SK-N-SH (cell line): ENCODE results near the gene IDUA. TPM values are rescaled to one million over a fixed set of nuclear protein-coding genes. Genes with fewer than 3 reads are reported as not detected.
A peak's percentile ranks its signal among the peaks of the same experiment; 100 is the strongest.

Source experiments
- CTCF ChIA-PET: fragments of 300-600, 350-600 bp; formaldehyde crosslinking; extraction: SDS; loops from one replicate; lab custom pipeline; 2021; lab: Yijun Ruan, JAX
- POLR2A ChIA-PET: fragments of 350-600 bp; sonication (Branson Sonifier 250); formaldehyde crosslinking; extraction: SDS; loops from one replicate; lab custom pipeline; 2020; ENCODE audit warnings: antibody characterized with exemption, inconsistent platforms; lab: Yijun Ruan, JAX
- DNase-seq: peaks from one replicate; pipeline ENCODE4 v3.0.0; 2012
- H2AFZ ChIP-seq: fragments of 200-600 bp; sonication (generic); 2 replicates; pipeline ENCODE4 v1.8.1; 2016; ENCODE audit warnings: antibody characterized with exemption, mild to moderate bottlenecking, low read depth
- H3F3A ChIP-seq: fragments of 200-600 bp; sonication (generic); replicated peaks from 2 replicates; pipeline ENCODE3; 2016; ENCODE audit warnings: antibody characterized with exemption, mild to moderate bottlenecking; ENCODE audit not compliant: insufficient read depth
- H3K27ac ChIP-seq, 2 experiments: fragments of 200-500 bp in 1 of 2; fragments of 200-600 bp in 1 of 2; sonication (Bioruptor generic) in 1 of 2; sonication (generic), shearing (Covaris generic) in 1 of 2; 2 replicates each; pipeline versions ENCODE4 v1.5.1 to v1.6.1; 2014 to 2016; ENCODE audit warnings: low read depth in 2 of 2, inconsistent platforms in 1 of 2, low read length in 1 of 2, mild to moderate bottlenecking in 1 of 2, mixed read lengths in 1 of 2
- H3K27me3 ChIP-seq: fragments of 200-600 bp; sonication (generic), shearing (Covaris generic); 2 replicates; pipeline ENCODE4 v1.6.1; 2016; ENCODE audit warnings: mixed run types; ENCODE audit not compliant: insufficient read depth
- H3K36me3 ChIP-seq, 2 experiments: fragments of 200-500 bp in 1 of 2; fragments of 200-600 bp in 1 of 2; sonication (Bioruptor generic) in 1 of 2; sonication (generic) in 1 of 2; replicated peaks in 1 of 2; 2 replicates each; pipeline versions ENCODE3 to v1.5.1; 2014 to 2016; ENCODE audit warnings: low read length in 1 of 2, mild to moderate bottlenecking in 1 of 2; ENCODE audit not compliant: insufficient read depth in 2 of 2, control insufficient read depth in 1 of 2
- H3K4me1 ChIP-seq, 2 experiments: fragments of 200-500 bp in 1 of 2; fragments of 200-600 bp in 1 of 2; sonication (Bioruptor generic) in 1 of 2; sonication (generic), shearing (Covaris generic) in 1 of 2; 2 replicates each; pipeline versions ENCODE4 v1.5.1 to v1.6.1; 2014 to 2016; ENCODE audit warnings: low read depth in 1 of 2, low read length in 1 of 2, mixed run types in 1 of 2; ENCODE audit not compliant: insufficient read depth in 2 of 2, control insufficient read depth in 1 of 2
- H3K4me2 ChIP-seq: fragments of 200-600 bp; sonication (generic), shearing (Covaris generic); 2 replicates; pipeline ENCODE4 v1.6.1; 2017; ENCODE audit warnings: mixed run types
- H3K4me3 ChIP-seq, 2 experiments: fragments of 200-500 bp in 1 of 2; fragments of 200-600 bp in 1 of 2; sonication (Bioruptor generic) in 1 of 2; sonication (generic), shearing (Covaris generic) in 1 of 2; 2 replicates each; pipeline versions ENCODE4 v1.5.1 to v1.8.1; 2014 to 2016; ENCODE audit warnings: low read depth in 2 of 2, inconsistent platforms in 1 of 2, low read length in 1 of 2, mild to moderate bottlenecking in 1 of 2, mixed read lengths in 1 of 2, moderate library complexity in 1 of 2
- H3K79me2 ChIP-seq: fragments of 200-600 bp; sonication (generic); 2 replicates; pipeline ENCODE4 v1.8.1; 2017; ENCODE audit warnings: mild to moderate bottlenecking; ENCODE audit not compliant: insufficient read depth
- H3K9ac ChIP-seq: fragments of 200-600 bp; sonication (generic); 2 replicates; pipeline ENCODE4 v1.6.1; 2017; ENCODE audit warnings: mixed run types
- H3K9me2 ChIP-seq: fragments of 200-600 bp; sonication (generic); 2 replicates; pipeline ENCODE4 v1.6.1; 2017; ENCODE audit warnings: mixed run types
- H3K9me3 ChIP-seq: fragments of 200-600 bp; sonication (generic); 2 replicates; pipeline ENCODE4 v1.6.1; 2017; ENCODE audit warnings: mixed run types, mild to moderate bottlenecking, moderate library complexity
- H4K20me1 ChIP-seq: fragments of 200-600 bp; sonication (generic); 2 replicates; pipeline ENCODE4 v1.6.1; 2017; ENCODE audit warnings: mild to moderate bottlenecking, mixed run types; ENCODE audit not compliant: insufficient read depth
- CHD2 ChIP-seq: fragments of 150-350 bp; IDR thresholded peaks from 2 replicates; pipeline ENCODE4 v1.6.1; 2018; ENCODE audit warnings: low read length; ENCODE audit not compliant: partially characterized antibody
- EP300 ChIP-seq, 2 experiments: IDR thresholded peaks; 2 replicates each; pipeline versions ENCODE4 v1.4.0 to v1.6.1; 2012; ENCODE audit warnings: borderline replicate concordance in 1 of 2, low read depth in 1 of 2, low read length in 1 of 2
- FOXJ3 ChIP-seq: sonication (generic); formaldehyde crosslinking; IDR thresholded peaks from 2 replicates; pipeline ENCODE4 v1.5.1; 2020; ENCODE audit warnings: mild to moderate bottlenecking, missing genetic modification reagents
- IRF3 ChIP-seq: fragments of 150-350 bp; IDR thresholded peaks from 2 replicates; pipeline ENCODE4 v1.6.1; 2016; ENCODE audit warnings: mild to moderate bottlenecking, low read depth, low read length
- MAX ChIP-seq: IDR thresholded peaks from 2 replicates; pipeline ENCODE4 v1.4.0; 2012; ENCODE audit warnings: low read depth
- NFIC ChIP-seq: IDR thresholded peaks from 2 replicates; pipeline ENCODE4 v1.4.0; 2012; ENCODE audit warnings: borderline replicate concordance
- POLR2AphosphoS5 ChIP-seq: IDR thresholded peaks from 2 replicates; pipeline ENCODE4 v1.6.1; 2012; ENCODE audit warnings: low read depth, low read length
- RCOR1 ChIP-seq: fragments of 150-350 bp; IDR thresholded peaks from 2 replicates; pipeline ENCODE4 v1.6.1; 2017; ENCODE audit warnings: antibody characterized with exemption, low read length
- RFX5 ChIP-seq: IDR thresholded peaks from 2 replicates; pipeline ENCODE4 v1.6.1; 2012; ENCODE audit warnings: mild to moderate bottlenecking, improper control_type of control experiment, low read length
- RXRA ChIP-seq: IDR thresholded peaks from 2 replicates; pipeline ENCODE4 v1.4.0; 2012; ENCODE audit warnings: low read depth, mild to moderate bottlenecking, borderline replicate concordance
- YY1 ChIP-seq: IDR thresholded peaks from 2 replicates; pipeline ENCODE4 v1.4.0; 2012; ENCODE audit warnings: low read depth, mild to moderate bottlenecking
- WGBS: methylation state at CpG from one replicate; pipeline ENCODE4 v1.1.6; 2017; ENCODE audit warnings: low lambda C conversion rate; 5-methylcytosine and 5-hydroxymethylcytosine counted together
- polyA plus RNA-seq, 3 experiments: library from polyadenylated mRNA; depleted of rRNA; stranded (reverse); fragments of >200 nt; gene quantifications; 2 replicates each; pipeline ENCODE4 v1.2.3, GENCODE V29; 2012
- TF ChIP-seq, protein P1 (sequence below): fragments of 150-350 bp; IDR thresholded peaks from 2 replicates; pipeline ENCODE4 v1.6.1; 2017; ENCODE audit warnings: antibody characterized with exemption, low read length, low read depth, borderline replicate concordance
- TF ChIP-seq, protein P2 (sequence below): IDR thresholded peaks from 2 replicates; pipeline ENCODE4; 2012
- TF ChIP-seq, protein P3 (sequence below): fragments of 200-600 bp; sonication (generic); IDR thresholded peaks from 2 replicates; pipeline ENCODE4 v1.6.1; 2017; ENCODE audit warnings: antibody characterized with exemption, mild to moderate bottlenecking, moderate library complexity

The IDUA gene
- polyA plus RNA-seq, 1 of the 3 experiments (the other 2 are of a cell fraction): 24.4 TPM

GRCh38 chr4:958314-958665, 28.6 kb upstream of the IDUA start:
- Histone ChIP-seq H3K9ac (no peak overlapping the region), H3K4me2 (no peak overlapping the region), H3K27me3 (no peaks in the 10 kb centered on the region), H3F3A (no peaks in the 10 kb centered on the region), H2AFZ (no peak overlapping the region), H3K9me2 (no peaks in the 10 kb centered on the region), H3K9me3 (no peaks in the 10 kb centered on the region), H3K27ac (no peak overlapping the region), H4K20me1 (no peaks in the 10 kb centered on the region), H3K4me3 (no peak overlapping the region), H3K36me3 (peaks cover 0 to 39% of the 10 kb centered on the region in 2 experiments), H3K4me1 (no peaks in the 10 kb centered on the region), H3K79me2 (no peaks in the 10 kb centered on the region)
- WGBS: over 99% methylated on average over 11 of the region's 17 CpGs
- POLR2A ChIA-PET: no interaction called here
- TF ChIP-seq, protein P1, sequence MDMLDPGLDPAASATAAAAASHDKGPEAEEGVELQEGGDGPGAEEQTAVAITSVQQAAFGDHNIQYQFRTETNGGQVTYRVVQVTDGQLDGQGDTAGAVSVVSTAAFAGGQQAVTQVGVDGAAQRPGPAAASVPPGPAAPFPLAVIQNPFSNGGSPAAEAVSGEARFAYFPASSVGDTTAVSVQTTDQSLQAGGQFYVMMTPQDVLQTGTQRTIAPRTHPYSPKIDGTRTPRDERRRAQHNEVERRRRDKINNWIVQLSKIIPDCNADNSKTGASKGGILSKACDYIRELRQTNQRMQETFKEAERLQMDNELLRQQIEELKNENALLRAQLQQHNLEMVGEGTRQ: no peak
- no peak for TF ChIP-seq IRF3
- DNase-seq: peak; percentile 37
- CTCF ChIA-PET: no interaction called here

GRCh38 chr4:958696-959337, 28.0 kb upstream of the IDUA start:
- Histone ChIP-seq H3K79me2 (no peaks in the 10 kb centered on the region), H3K4me2 (no peak overlapping the region), H4K20me1 (no peaks in the 10 kb centered on the region), H3K4me3 (no peak overlapping the region), H3K4me1 (no peaks in the 10 kb centered on the region), H2AFZ (no peak overlapping the region), H3K9me3 (no peaks in the 10 kb centered on the region), H3K9ac (no peak overlapping the region), H3K27me3 (no peaks in the 10 kb centered on the region), H3F3A (no peaks in the 10 kb centered on the region), H3K36me3 (peaks cover 0 to 44% of the 10 kb centered on the region in 2 experiments), H3K9me2 (no peaks in the 10 kb centered on the region), H3K27ac (no peak overlapping the region)
- ChIA-PET POLR2A (no interaction called here), CTCF (no interaction called here)
- peak; percentile 15 for DNase-seq
- WGBS: 83% methylated on average over 17 of the region's 17 CpGs
- TF ChIP-seq RCOR1 (no peak), RXRA (no peak), IRF3 (no peak), POLR2AphosphoS5 (no peak), YY1 (no peak), EP300 (IDR thresholded peaks at IDR 0.05; ENCODE audit: borderline replicate concordance in 1 of 2, low read depth in 1 of 2, low read length in 1 of 2) (no peak), RFX5 (no peak), MAX (no peak), CHD2 (no peak), NFIC (no peak), FOXJ3 (CRISPR knock-in tag) (no peak)
- TF ChIP-seq, protein P2, sequence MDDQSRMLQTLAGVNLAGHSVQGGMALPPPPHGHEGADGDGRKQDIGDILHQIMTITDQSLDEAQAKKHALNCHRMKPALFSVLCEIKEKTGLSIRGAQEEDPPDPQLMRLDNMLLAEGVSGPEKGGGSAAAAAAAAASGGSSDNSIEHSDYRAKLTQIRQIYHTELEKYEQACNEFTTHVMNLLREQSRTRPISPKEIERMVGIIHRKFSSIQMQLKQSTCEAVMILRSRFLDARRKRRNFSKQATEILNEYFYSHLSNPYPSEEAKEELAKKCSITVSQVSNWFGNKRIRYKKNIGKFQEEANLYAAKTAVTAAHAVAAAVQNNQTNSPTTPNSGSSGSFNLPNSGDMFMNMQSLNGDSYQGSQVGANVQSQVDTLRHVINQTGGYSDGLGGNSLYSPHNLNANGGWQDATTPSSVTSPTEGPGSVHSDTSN: no peak
- TF ChIP-seq, protein P1: no peak
- TF ChIP-seq, protein P3, sequence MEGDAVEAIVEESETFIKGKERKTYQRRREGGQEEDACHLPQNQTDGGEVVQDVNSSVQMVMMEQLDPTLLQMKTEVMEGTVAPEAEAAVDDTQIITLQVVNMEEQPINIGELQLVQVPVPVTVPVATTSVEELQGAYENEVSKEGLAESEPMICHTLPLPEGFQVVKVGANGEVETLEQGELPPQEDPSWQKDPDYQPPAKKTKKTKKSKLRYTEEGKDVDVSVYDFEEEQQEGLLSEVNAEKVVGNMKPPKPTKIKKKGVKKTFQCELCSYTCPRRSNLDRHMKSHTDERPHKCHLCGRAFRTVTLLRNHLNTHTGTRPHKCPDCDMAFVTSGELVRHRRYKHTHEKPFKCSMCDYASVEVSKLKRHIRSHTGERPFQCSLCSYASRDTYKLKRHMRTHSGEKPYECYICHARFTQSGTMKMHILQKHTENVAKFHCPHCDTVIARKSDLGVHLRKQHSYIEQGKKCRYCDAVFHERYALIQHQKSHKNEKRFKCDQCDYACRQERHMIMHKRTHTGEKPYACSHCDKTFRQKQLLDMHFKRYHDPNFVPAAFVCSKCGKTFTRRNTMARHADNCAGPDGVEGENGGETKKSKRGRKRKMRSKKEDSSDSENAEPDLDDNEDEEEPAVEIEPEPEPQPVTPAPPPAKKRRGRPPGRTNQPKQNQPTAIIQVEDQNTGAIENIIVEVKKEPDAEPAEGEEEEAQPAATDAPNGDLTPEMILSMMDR: no peak
